ENCODE measurements around the gene CLASP1.

DNA sequence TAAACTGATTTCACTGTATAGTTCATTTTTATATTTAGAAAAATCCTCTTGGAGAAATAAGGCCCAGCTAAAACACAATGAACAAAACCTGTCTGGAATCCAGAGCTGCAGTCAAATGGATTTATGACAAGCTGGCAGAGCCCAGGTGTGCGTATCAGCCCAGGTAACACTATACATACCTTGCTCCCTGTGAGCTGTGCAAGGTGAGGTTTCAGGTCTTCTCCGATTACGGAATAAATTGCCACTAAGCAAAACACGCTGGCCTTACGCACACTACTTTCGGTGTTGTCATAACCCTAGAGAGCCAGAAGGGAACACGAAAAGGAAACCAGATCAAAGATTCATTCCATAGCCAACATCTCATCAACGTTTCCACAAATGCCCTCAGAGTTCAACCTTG lies 302.4 kb downstream of the CLASP1 start:
- TF ChIP-seq, protein P1, sequence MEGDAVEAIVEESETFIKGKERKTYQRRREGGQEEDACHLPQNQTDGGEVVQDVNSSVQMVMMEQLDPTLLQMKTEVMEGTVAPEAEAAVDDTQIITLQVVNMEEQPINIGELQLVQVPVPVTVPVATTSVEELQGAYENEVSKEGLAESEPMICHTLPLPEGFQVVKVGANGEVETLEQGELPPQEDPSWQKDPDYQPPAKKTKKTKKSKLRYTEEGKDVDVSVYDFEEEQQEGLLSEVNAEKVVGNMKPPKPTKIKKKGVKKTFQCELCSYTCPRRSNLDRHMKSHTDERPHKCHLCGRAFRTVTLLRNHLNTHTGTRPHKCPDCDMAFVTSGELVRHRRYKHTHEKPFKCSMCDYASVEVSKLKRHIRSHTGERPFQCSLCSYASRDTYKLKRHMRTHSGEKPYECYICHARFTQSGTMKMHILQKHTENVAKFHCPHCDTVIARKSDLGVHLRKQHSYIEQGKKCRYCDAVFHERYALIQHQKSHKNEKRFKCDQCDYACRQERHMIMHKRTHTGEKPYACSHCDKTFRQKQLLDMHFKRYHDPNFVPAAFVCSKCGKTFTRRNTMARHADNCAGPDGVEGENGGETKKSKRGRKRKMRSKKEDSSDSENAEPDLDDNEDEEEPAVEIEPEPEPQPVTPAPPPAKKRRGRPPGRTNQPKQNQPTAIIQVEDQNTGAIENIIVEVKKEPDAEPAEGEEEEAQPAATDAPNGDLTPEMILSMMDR (IDR thresholded peaks at IDR 0.05) = no peak
- TF ChIP-seq EP300 (IDR thresholded peaks at IDR 0.05; ENCODE audit: low read depth) = no peak
- no peak for TF ChIP-seq POLR2A (IDR thresholded peaks at IDR 0.05)
